ENCODE results near the gene ST7. TPM values are rescaled to one million over a fixed set of nuclear protein-coding genes. Genes with fewer than 3 reads are reported as not detected.
A peak's percentile ranks its signal among the peaks of the same experiment; 100 is the strongest.

ST7 gene
- total RNA-seq, 1 experiment from 2014 or later: 12.9 TPM

DNA sequence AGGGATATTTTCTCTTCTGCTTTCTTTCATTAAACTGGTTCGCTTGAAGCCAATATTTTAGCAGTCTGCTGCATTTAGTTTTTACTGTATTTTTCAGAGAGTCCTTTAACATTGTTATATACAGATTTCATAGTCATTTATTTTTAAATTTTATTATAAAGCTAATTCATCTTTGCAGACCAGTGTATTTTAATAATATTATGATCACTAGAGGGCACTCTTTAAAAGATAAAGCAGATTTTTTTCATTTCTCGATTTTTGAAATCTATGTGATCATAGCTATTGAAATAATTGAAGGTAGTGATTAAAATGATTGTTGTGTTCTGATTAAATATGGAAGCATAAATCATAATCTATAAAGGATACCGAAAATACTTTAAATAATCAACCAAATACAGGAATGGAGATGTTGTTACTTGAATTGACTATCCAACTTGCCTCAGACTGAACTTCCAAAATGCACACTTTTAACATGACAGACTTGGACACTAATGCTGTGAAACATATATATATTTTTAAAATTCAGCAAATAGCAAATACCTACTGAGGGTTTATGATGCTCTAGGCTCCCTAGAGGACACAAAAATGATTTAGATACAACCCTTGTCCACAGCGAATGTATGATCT, 35.2 kb downstream of the ST7 start:
- no peak overlapping the region for H2AFZ ChIP-seq (ENCODE audit: low read length)
- no peak overlapping the region for H2BK20ac ChIP-seq (ENCODE audit: low read depth, low read length, poor library complexity, severe bottlenecking)
- no peak overlapping the region for H2AK5ac ChIP-seq (ENCODE audit: insufficient read length, low read length)
- 100% methylated on average over 1 of the region's 4 CpGs for WGBS (ENCODE audit: extremely low coverage, insufficient read length, low lambda C conversion rate)
- no peak overlapping the region for H3K23ac ChIP-seq (ENCODE audit: insufficient read length, low read depth, low read length)
- no peaks in the 10 kb centered on the region for H3K4me1 ChIP-seq (ENCODE audit: insufficient read depth, low read length)
- H4K20me1 ChIP-seq (ENCODE audit: control insufficient read depth, insufficient read depth, insufficient read length): no peaks in the 10 kb centered on the region
- Mint-ChIP-seq H3K36me3 (ENCODE audit: insufficient read depth in 1 of 3, low read depth in 3 of 3) (peaks cover 23 to 31% (median 29%) of the 10 kb centered on the region in 3 experiments), H3K4me3 (no peak overlapping the region), H3K27ac (no peak overlapping the region), H3K27me3 (ENCODE audit: low read depth) (no peaks in the 10 kb centered on the region), H3K4me1 (0 out of 4 replicates have a peak, but pooled peaks cover 0 to under 1% of the 10 kb centered on the region in 2 experiments), H3K9me3 (peaks cover 26 to 32% of the 10 kb centered on the region in 2 experiments)
- no peak overlapping the region for H3K56ac ChIP-seq (ENCODE audit: insufficient read length, low read depth, low read length)
- H3K9ac ChIP-seq (ENCODE audit: extremely low read depth, insufficient read length, low read length): no peak overlapping the region
- H3K23me2 ChIP-seq (ENCODE audit: insufficient read length, low read depth, low read length, poor library complexity, severe bottlenecking): no peaks in the 10 kb centered on the region
- H3K79me2 ChIP-seq (ENCODE audit: insufficient read depth, low read length): no peaks in the 10 kb centered on the region
- H2BK5ac ChIP-seq (ENCODE audit: insufficient read length, low read length): no peak overlapping the region
- no peak overlapping the region for H3K4me2 ChIP-seq (ENCODE audit: insufficient read depth, insufficient read length, low read length)
- no peak overlapping the region for H4K91ac ChIP-seq (ENCODE audit: insufficient read length, low read depth, low read length)
- peaks cover 10% of the 10 kb centered on the region for H3K9me3 ChIP-seq (ENCODE audit: control insufficient read depth, low read depth, low read length)
- TF ChIP-seq, protein P1, sequence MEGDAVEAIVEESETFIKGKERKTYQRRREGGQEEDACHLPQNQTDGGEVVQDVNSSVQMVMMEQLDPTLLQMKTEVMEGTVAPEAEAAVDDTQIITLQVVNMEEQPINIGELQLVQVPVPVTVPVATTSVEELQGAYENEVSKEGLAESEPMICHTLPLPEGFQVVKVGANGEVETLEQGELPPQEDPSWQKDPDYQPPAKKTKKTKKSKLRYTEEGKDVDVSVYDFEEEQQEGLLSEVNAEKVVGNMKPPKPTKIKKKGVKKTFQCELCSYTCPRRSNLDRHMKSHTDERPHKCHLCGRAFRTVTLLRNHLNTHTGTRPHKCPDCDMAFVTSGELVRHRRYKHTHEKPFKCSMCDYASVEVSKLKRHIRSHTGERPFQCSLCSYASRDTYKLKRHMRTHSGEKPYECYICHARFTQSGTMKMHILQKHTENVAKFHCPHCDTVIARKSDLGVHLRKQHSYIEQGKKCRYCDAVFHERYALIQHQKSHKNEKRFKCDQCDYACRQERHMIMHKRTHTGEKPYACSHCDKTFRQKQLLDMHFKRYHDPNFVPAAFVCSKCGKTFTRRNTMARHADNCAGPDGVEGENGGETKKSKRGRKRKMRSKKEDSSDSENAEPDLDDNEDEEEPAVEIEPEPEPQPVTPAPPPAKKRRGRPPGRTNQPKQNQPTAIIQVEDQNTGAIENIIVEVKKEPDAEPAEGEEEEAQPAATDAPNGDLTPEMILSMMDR (conservative IDR thresholded peaks at IDR 0.05): peak; percentile 53
- no peak overlapping the region for H2BK15ac ChIP-seq (ENCODE audit: low read depth, low read length)
- no peak overlapping the region for H3T11ph ChIP-seq (ENCODE audit: low read length)
- no peak overlapping the region for H3K14ac ChIP-seq (ENCODE audit: insufficient read depth, low read length)
- H2BK120ac ChIP-seq (ENCODE audit: low read depth, low read length, poor library complexity, severe bottlenecking): no peak overlapping the region
- no peaks in the 10 kb centered on the region for H3K79me1 ChIP-seq (ENCODE audit: insufficient read depth, low read depth, low read length, poor library complexity, severe bottlenecking)
- H4K8ac ChIP-seq (replicated peaks; ENCODE audit: insufficient read length, low read depth, low read length): no peak overlapping the region
- no peak for DNase-seq
- no peak overlapping the region for H4K5ac ChIP-seq (ENCODE audit: insufficient read length, low read depth, low read length)
- H2BK12ac ChIP-seq (ENCODE audit: insufficient read length, low read depth, low read length): no peak overlapping the region
- no peaks in the 10 kb centered on the region for H3K27me3 ChIP-seq (ENCODE audit: insufficient read depth, low read length)
- H3K18ac ChIP-seq (ENCODE audit: insufficient read length, low read depth, low read length): no peak overlapping the region
- H3K4ac ChIP-seq (ENCODE audit: low read depth, low read length): no peak overlapping the region
- H3K27ac ChIP-seq (ENCODE audit: insufficient read length, low read depth, low read length): no peak overlapping the region
